GM12892 (cell line): Measurements from ENCODE around the gene SEPTIN8.

Source experiments
- POLR2A ChIP-seq: IDR thresholded peaks from 2 replicates; pipeline ENCODE4 v1.6.1; 2011; ENCODE audit warnings: low read depth, low read length, control low read depth
- TAF1 ChIP-seq: IDR thresholded peaks from 2 replicates; pipeline ENCODE4 v1.6.1; 2011; ENCODE audit warnings: low read depth, mild to moderate bottlenecking, control low read depth, low read length, borderline replicate concordance

- no peak for TF ChIP-seq TAF1
- no peak for TF ChIP-seq POLR2A
Observed at GRCh38 chr5:132746954-132747615, 30.0 kb downstream of the SEPTIN8 start, which contains the start of gene CCNI2.
